ENCODE results near the gene SLC1A2. TPM values are rescaled to one million over a fixed set of nuclear protein-coding genes. Genes with fewer than 3 reads are reported as not detected.

Gene SLC1A2
- total RNA-seq, 2 donors from 2014 or later = 0.63 to 2.5 TPM

GRCh38 chr11:35211952-35212351 is 207.4 kb downstream of the SLC1A2 start:
- no peaks in the 10 kb centered on the region for H3K4me1 ChIP-seq
- TF ChIP-seq CTCF (IDR thresholded peaks at IDR 0.05) = no peak
- DNase-seq (ENCODE audit: low spot score) = no peak
- no peak overlapping the region for H3K4me3 ChIP-seq
- peaks cover 23% of the 10 kb centered on the region for H3K36me3 ChIP-seq
- H3K9me3 ChIP-seq = peaks cover 0 to 10% of the 10 kb centered on the region in 2 donors
- peak overlapping the region in 1 of 2 donors; percentile 43 for H3K27ac ChIP-seq
- no peaks in the 10 kb centered on the region for H3K27me3 ChIP-seq

- no peaks in the 10 kb centered on the region for H3K4me1 ChIP-seq
- H3K27ac ChIP-seq = no peak overlapping the region
- H3K4me3 ChIP-seq = no peak overlapping the region
- H3K36me3 ChIP-seq = peaks cover 15% of the 10 kb centered on the region
- H3K9me3 ChIP-seq = peaks cover 0 to 10% of the 10 kb centered on the region in 2 donors
- no peaks in the 10 kb centered on the region for H3K27me3 ChIP-seq
- TF ChIP-seq CTCF (IDR thresholded peaks at IDR 0.05) = no peak
- no peak for DNase-seq (ENCODE audit: low spot score)
Observed at GRCh38 chr11:35210876-35211546, 208.3 kb downstream of the SLC1A2 start.

GRCh38 chr11:35208795-35209194 is 210.6 kb downstream of the SLC1A2 start:
- no peak for DNase-seq (ENCODE audit: low spot score)
- Histone ChIP-seq H3K9me3 (peaks cover 0 to 10% of the 10 kb centered on the region in 2 donors), H3K27me3 (no peaks in the 10 kb centered on the region), H3K36me3 (peaks cover 21% of the 10 kb centered on the region), H3K27ac (no peak overlapping the region), H3K4me3 (no peak overlapping the region), H3K4me1 (no peaks in the 10 kb centered on the region)
- no peak for TF ChIP-seq CTCF (IDR thresholded peaks at IDR 0.05)

DNA sequence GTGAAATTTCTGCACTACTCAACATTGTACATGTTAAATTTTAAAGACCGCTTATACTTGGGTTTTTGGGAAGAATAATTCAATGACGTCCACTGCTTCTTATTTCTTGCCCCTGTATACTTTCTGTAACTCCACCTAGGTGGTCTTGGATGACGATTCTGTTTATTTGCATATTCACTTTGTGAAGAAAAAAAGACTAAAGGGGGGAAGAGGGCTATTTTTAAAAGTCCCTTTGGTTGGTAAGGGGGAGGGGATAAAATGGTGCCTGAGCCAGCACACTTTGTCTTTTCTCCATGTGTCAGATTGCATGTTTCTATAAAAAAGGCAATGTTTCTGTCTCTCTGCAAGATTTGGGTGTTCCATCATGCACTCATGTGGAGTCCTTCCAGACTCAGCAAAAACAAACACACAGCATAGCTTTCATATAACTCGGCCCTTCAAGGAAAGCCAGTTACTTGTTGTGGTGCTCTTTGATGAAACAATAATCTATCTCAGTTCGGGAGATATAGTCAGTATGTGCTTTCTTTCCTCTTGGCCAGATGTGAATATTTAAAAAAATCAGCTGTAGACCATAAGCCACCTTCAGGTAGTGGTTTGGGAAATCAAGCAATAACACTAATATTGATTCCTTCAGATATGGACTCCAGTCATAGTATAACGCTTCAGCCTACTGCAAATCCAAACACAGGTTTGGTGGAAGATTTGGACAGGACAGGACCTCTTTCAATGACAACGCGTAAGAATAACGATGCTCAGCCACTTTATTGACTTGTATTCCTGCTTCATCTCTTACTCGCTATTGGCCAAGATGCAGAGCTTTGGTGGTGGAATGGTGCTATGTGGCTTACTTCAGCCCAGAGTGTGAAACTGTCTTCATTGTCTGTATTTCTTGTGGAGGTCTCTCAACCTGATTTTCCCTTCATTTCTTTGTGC is 211.6 kb downstream of the SLC1A2 start:
- H3K27me3 ChIP-seq = no peaks in the 10 kb centered on the region
- H3K4me3 ChIP-seq = no peak overlapping the region
- H3K9me3 ChIP-seq = peaks cover 0 to 10% of the 10 kb centered on the region in 2 donors
- no peak for DNase-seq (ENCODE audit: low spot score)
- TF ChIP-seq CTCF (IDR thresholded peaks at IDR 0.05) = no peak
- no peak overlapping the region for H3K27ac ChIP-seq
- H3K36me3 ChIP-seq = peaks cover 21% of the 10 kb centered on the region
- H3K4me1 ChIP-seq = no peaks in the 10 kb centered on the region

- no peak overlapping the region for H3K4me3 ChIP-seq
- DNase-seq (ENCODE audit: low spot score) = no peak
- H3K27ac ChIP-seq = no peak overlapping the region
- H3K9me3 ChIP-seq = peaks cover 0 to 10% of the 10 kb centered on the region in 2 donors
- H3K36me3 ChIP-seq = peaks cover 21% of the 10 kb centered on the region
- no peaks in the 10 kb centered on the region for H3K4me1 ChIP-seq
- H3K27me3 ChIP-seq = no peaks in the 10 kb centered on the region
- no peak for TF ChIP-seq CTCF (IDR thresholded peaks at IDR 0.05)
Observed at GRCh38 chr11:35206616-35207015, 212.7 kb downstream of the SLC1A2 start.
